Naive B cell (primary cell): ENCODE measurements around the gene CLNK. TPM values are rescaled to one million over a fixed set of nuclear protein-coding genes. Genes with fewer than 3 reads are reported as not detected.
A peak's percentile ranks its signal among the peaks of the same experiment; 100 is the strongest.

Source experiments
- ATAC-seq, 2 donors: fragments of 150-1000 bp; cut with Tn5 transposase; 2 replicates each; pipeline ENCODE4 v1.10.0; 2021; ENCODE audit warnings: low read depth in 2 of 2, mild to moderate bottlenecking in 2 of 2, moderate library complexity in 2 of 2
- DNase-seq: peaks from one replicate; pipeline ENCODE4 v3.0.0; 2022
- H3K27ac Mint-ChIP-seq, 6 donors: one replicate each; pipeline ENCODE4 v1.8.0; 2020 to 2022; ENCODE audit warnings: mild to moderate bottlenecking in 6 of 6, mixed read lengths in 6 of 6, moderate library complexity in 5 of 6, inconsistent platforms in 2 of 6
- H3K27me3 Mint-ChIP-seq, 3 donors: one replicate each; pipeline ENCODE4 v1.8.0; 2021 to 2022; ENCODE audit warnings: mixed read lengths in 3 of 3, mild to moderate bottlenecking in 1 of 3
- H3K36me3 Mint-ChIP-seq, 2 donors: one replicate each; pipeline ENCODE4 v1.8.0; 2020 to 2022; ENCODE audit warnings: mixed read lengths in 2 of 2, inconsistent platforms in 1 of 2, mild to moderate bottlenecking in 1 of 2
- H3K4me1 Mint-ChIP-seq, 3 donors: one replicate each; pipeline ENCODE4 v1.8.0; 2020 to 2022; ENCODE audit warnings: mixed read lengths in 3 of 3, inconsistent platforms in 1 of 3, mild to moderate bottlenecking in 1 of 3, moderate library complexity in 1 of 3
- H3K4me3 Mint-ChIP-seq, 8 donors: one replicate each; pipeline ENCODE4 v1.8.0; 2020 to 2022; ENCODE audit warnings: mild to moderate bottlenecking in 8 of 8, mixed read lengths in 8 of 8, moderate library complexity in 8 of 8, inconsistent platforms in 2 of 8
- H3K9me3 Mint-ChIP-seq, 7 donors: one replicate each; pipeline ENCODE4 v1.8.0; 2020 to 2022; ENCODE audit warnings: mixed read lengths in 7 of 7, mild to moderate bottlenecking in 5 of 7, inconsistent platforms in 2 of 7, moderate library complexity in 1 of 7
- polyA plus RNA-seq, 6 donors: library from polyadenylated mRNA; unstranded; fragments of 300-500 nt; fragmentation: Illumina TruSeq; gene quantifications; one replicate each; pipeline ENCODE4 v1.2.3, GENCODE V29; 2021; ENCODE audit warnings: low read depth in 6 of 6

CLNK gene
- polyA plus RNA-seq, 6 donors from 2014 or later = 0.69 to 1.3 (median 1.2) TPM; not detected in 1

DNA sequence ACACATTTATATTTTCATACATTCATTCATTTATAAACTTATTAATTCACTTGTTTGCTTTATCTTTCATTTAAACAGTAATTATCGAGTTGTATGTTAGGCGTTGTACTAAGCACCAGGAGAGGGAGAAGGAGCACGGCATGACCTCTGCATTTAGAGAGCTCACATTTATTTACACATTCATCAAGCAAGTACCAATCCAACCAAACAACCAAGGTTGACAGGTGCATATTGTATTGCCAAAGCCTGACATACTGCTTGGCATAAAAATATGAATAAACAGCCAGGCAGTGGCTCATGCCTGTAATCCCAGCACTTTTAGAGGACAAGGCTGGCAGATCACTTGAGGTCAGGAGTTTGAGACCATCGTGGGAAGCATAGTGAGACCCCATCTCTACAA, 37.0 kb upstream of the CLNK start:
- Mint-ChIP-seq H3K27ac (peak overlapping the region in 2 of 6 donors; percentile 37 to 41), H3K4me3 (no peak overlapping the region)

DNA sequence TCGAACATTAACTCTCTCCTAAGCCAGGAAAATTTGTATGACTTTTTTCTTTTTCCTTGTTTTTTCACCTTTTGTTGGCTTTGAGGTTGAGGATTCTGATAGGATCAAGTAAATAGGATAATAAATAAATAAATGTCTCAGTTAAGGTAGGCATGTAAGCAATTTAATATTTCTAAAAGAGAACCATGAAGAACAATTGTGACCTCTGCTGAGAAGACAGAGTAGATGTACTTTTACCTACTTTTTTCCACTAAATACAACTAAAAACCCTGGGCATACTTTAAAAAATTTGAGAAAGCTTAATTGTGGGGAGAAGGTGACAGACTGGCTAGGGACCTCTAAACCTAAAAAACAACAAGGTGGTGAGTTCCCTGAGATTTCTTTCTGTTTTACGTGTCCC, 31.6 kb upstream of the CLNK start:
- no peak overlapping the region for H3K27ac Mint-ChIP-seq
- H3K9me3 Mint-ChIP-seq = peaks cover 0 to 7% (median 0%) of the 10 kb centered on the region in 7 donors
- DNase-seq (no peak), ATAC-seq (no peak)
- H3K27me3 Mint-ChIP-seq = peaks cover 0 to 4% (median 0%) of the 10 kb centered on the region in 3 donors
- no peak overlapping the region for H3K4me3 Mint-ChIP-seq
- peaks cover 0 to 6% (median 2%) of the 10 kb centered on the region in 3 donors for H3K4me1 Mint-ChIP-seq
- peaks cover 8% of the 10 kb centered on the region in 2 donors for H3K36me3 Mint-ChIP-seq

More for the DNA sequence above, 37.0 kb upstream of the CLNK start:
- DNase-seq (no peak), ATAC-seq (no peak)
- peaks cover 0 to 4% (median 0%) of the 10 kb centered on the region in 7 donors for H3K9me3 Mint-ChIP-seq
- no peaks in the 10 kb centered on the region for H3K36me3 Mint-ChIP-seq
- H3K27me3 Mint-ChIP-seq = no peaks in the 10 kb centered on the region
- H3K4me1 Mint-ChIP-seq = peaks cover 25 to 38% (median 30%) of the 10 kb centered on the region in 3 donors

DNA sequence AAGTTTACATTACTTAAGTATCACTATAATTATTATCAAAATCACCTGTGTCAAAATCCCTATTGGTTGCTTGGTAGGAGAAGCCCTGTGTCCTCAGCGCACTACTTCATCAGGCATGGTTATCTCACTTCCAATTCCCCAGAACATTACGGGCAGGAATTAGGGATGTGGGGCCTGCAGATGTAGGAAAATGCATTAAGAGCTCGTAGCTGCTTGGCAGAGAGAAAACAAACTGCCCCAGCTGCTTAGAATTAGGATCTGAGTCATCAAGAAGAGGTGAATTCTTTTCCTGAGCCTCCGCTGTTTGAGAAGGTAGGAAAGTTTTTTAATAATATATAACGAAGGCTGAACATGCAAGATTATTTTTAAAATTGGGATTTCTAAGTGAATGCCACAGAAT, 31.1 kb upstream of the CLNK start:
- no peak for DNase-seq
- no peak overlapping the region for H3K27ac Mint-ChIP-seq

DNA sequence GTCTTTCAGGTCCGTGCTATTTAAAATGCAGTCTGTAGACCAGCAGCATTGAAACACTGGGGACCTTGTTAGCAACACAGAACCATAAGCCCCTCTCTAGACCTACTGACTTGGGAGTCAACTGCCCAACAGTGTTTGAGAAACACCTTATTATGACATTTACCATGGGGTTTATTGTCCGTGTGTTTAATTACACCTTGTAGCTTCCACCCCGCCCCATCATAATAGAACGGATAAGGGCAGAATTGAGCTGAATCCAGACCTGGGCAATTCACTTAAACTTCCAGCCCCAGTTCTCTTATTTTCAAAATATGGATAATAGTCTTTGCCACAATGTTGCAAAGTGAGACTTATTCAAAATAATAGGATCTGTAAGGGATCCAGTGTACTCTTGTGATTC, 30.6 kb upstream of the CLNK start:
- H3K4me1 Mint-ChIP-seq = peaks cover 0 to 4% (median 0%) of the 10 kb centered on the region in 3 donors
- H3K36me3 Mint-ChIP-seq = peaks cover 8% of the 10 kb centered on the region in 2 donors
- peaks cover 0 to 7% (median 0%) of the 10 kb centered on the region in 7 donors for H3K9me3 Mint-ChIP-seq
- peaks cover 0 to 4% (median 0%) of the 10 kb centered on the region in 3 donors for H3K27me3 Mint-ChIP-seq
- no peak for ATAC-seq
- H3K4me3 Mint-ChIP-seq = no peak overlapping the region
- H3K27ac Mint-ChIP-seq = no peak overlapping the region
- DNase-seq = no peak

More for the DNA sequence above, 31.1 kb upstream of the CLNK start:
- peaks cover 8% of the 10 kb centered on the region in 2 donors for H3K36me3 Mint-ChIP-seq
- no peak overlapping the region for H3K4me3 Mint-ChIP-seq
- peaks cover 0 to 7% (median 0%) of the 10 kb centered on the region in 7 donors for H3K9me3 Mint-ChIP-seq
- ATAC-seq = no peak
- H3K27me3 Mint-ChIP-seq = peaks cover 0 to 4% (median 0%) of the 10 kb centered on the region in 3 donors
- H3K4me1 Mint-ChIP-seq = peaks cover 0 to 4% (median 0%) of the 10 kb centered on the region in 3 donors

DNA sequence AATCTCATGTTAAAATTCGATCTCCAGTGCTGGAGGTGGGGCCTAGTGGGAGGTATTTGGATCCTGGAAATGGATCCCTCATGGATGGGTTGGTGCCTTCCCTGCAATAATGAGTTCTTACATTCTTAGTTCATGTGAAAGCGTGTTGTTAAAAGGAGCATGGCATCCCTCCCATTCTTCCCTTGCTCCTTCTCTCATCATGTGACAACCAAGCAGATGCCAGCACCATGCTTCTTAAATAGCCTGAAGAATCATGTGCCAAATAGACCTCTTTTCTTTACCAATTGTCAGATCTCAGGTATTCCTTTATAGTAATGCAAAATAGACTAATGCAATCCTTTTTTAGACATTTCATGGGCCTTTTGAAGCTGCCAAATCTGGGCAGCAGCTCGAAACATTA, 29.0 kb upstream of the CLNK start:
- Mint-ChIP-seq H3K27me3 (peaks cover 0 to 4% (median 0%) of the 10 kb centered on the region in 3 donors), H3K4me3 (no peak overlapping the region), H3K4me1 (no peaks in the 10 kb centered on the region), H3K9me3 (peaks cover 0 to 7% (median 0%) of the 10 kb centered on the region in 7 donors), H3K27ac (no peak overlapping the region), H3K36me3 (peaks cover 8 to 14% of the 10 kb centered on the region in 2 donors)
- no peak for ATAC-seq
- no peak for DNase-seq

DNA sequence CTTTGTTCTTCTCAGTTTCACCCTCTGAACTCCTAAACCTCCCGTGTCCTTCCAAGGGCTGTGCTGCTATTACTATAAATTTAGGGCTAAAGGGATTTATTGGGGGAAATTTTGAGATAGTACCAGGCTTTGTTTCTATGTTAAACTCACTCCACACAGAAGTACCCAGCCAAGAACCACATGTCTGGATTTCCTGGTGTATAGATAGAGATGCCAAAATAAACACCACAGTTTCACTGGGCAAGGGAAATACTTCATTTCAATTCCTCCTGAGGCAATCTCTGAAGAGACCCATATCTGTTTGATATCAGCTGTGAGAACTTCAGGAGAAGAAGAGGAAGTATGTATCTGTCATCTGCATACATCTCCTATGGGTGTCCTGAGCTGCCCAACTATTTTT, 21.7 kb upstream of the CLNK start:
- H3K9me3 Mint-ChIP-seq = no peaks in the 10 kb centered on the region
- no peak for DNase-seq
- H3K4me1 Mint-ChIP-seq = peaks cover 0 to 8% (median 2%) of the 10 kb centered on the region in 3 donors
- H3K27ac Mint-ChIP-seq = peak overlapping the region in 1 of 6 donors; percentile 34
- ATAC-seq = no peak
- no peaks in the 10 kb centered on the region for H3K27me3 Mint-ChIP-seq
- no peak overlapping the region for H3K4me3 Mint-ChIP-seq
- H3K36me3 Mint-ChIP-seq = peaks cover 0 to 6% of the 10 kb centered on the region in 2 donors

DNA sequence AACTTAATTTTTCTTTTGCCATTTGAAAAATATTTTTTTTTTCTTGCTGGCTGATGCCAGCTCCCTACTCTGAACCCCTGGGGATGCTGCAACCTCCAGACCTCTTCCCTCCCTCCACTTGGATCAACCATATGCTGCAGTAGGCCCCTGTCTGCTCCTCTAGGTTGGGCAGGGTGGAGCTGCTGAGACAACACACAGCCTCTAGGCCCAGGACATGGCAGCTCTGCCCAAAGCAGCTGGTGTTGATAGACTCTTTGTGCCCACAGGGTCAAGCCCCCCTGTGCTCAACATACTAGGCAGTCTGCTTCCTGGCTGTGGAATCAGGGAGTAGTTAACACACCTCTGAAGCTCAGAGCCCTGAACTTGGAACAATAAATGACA, 19.9 kb upstream of the CLNK start:
- Mint-ChIP-seq H3K27me3 (no peaks in the 10 kb centered on the region), H3K4me3 (no peak overlapping the region), H3K36me3 (peaks cover 0 to 4% of the 10 kb centered on the region in 2 donors), H3K4me1 (peaks cover 0 to 8% (median 2%) of the 10 kb centered on the region in 3 donors), H3K27ac (peak overlapping the region in 1 of 6 donors; percentile 61), H3K9me3 (no peaks in the 10 kb centered on the region)
- ATAC-seq (no peak), DNase-seq (no peak)

DNA sequence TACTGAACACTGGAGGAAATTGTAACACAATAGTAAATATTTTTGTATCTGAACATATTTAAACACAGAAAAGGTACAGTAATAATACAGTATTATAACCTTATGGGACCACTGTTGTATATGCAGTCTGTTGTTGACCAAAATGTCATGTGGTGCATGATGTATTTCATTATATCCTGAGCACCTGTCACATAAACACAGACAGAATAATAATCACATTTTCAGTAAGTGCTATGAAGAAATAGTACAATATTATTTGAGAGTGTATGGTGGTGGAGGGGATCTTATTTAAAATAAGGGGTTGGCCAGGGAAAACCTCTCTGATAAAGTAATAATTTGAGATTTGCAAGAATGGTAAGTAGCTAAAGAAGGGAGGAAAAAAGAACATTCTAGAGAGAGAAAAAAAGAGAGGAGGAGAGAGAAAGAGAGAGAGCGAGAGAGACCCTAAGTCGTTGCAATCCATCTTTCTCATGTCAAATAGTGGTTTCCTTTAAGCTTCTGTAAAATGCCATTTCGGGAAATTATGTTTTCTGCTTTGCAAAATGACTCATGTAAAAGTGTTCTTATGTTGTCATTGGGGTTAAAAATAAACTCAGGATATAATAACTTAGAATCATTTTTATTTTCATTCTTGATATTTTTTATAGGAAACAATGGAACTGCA, 19.3 kb upstream of the CLNK start:
- Mint-ChIP-seq H3K4me1 (peaks cover 0 to 8% (median 2%) of the 10 kb centered on the region in 3 donors), H3K9me3 (peaks cover 0 to 4% (median 3%) of the 10 kb centered on the region in 7 donors), H3K4me3 (no peak overlapping the region), H3K27ac (no peak overlapping the region), H3K27me3 (peaks cover 0 to 4% (median 0%) of the 10 kb centered on the region in 3 donors), H3K36me3 (no peaks in the 10 kb centered on the region)
- DNase-seq (no peak), ATAC-seq (no peak)

DNA sequence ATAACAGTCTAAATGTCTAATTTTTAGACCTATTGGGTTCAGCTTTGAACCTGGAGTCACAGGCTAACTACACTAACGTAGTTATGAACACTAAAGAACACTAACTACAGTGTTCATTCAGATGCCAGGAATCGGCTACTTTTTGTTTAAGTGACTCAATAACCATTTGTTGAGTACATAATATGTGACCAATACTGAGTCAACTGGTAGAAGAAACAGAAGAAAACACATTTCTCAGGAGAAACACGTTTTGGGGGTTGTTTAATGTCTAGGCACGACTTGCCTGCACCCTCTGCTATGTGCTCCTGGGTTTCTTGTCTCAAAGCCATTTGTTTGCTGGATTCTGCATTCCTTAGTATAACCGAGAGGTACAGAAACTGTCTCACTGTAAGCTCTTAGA, 18.6 kb upstream of the CLNK start:
- Mint-ChIP-seq H3K4me1 (peaks cover 0 to 8% (median 2%) of the 10 kb centered on the region in 3 donors), H3K27ac (no peak overlapping the region), H3K27me3 (peaks cover 0 to 5% (median 0%) of the 10 kb centered on the region in 3 donors), H3K9me3 (peaks cover 0 to 9% (median 5%) of the 10 kb centered on the region in 7 donors), H3K4me3 (no peak overlapping the region), H3K36me3 (no peaks in the 10 kb centered on the region)
- DNase-seq = no peak
- no peak for ATAC-seq

DNA sequence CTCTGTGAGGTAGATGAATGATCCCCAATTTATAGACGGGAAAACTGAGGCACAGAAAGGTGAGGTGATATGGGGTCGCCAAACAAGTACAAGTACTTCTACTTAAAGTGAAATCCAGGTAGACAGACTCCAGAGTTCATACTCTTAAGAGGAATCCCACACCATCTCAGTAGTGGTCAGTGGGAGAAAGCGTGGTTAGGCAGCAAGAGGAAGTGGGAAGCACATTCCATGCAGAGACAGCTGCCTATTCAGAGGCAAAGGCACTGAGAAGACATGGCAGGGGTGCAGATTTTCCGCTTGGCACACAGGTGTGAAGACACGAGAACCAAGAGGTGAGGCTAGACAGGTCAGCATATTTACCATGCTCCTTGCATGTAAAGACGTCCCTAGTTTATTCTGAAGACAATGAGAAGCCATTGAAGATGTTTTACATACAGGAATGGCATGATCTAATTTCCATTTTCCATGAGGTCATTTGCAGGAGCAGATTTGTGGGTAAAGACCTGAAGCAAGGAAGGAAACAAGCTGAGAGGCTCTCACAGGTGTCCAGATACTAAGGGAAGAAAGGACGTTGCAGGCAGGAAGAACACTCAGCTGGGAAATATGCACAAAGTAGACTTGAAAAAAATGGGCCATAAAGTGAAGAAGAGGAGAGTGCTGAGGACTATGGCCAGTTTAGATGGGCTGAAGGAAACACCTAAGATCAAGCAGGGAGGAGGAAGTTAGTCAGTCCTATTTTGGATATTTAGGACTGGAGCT, 17.3 kb upstream of the CLNK start:
- Mint-ChIP-seq H3K9me3 (peaks cover 0 to 9% (median 5%) of the 10 kb centered on the region in 7 donors), H3K4me3 (no peak overlapping the region), H3K4me1 (peaks cover 0 to 4% (median 2%) of the 10 kb centered on the region in 3 donors), H3K36me3 (no peaks in the 10 kb centered on the region), H3K27ac (no peak overlapping the region), H3K27me3 (peaks cover 0 to 5% (median 0%) of the 10 kb centered on the region in 3 donors)
- DNase-seq = no peak
- ATAC-seq = no peak

DNA sequence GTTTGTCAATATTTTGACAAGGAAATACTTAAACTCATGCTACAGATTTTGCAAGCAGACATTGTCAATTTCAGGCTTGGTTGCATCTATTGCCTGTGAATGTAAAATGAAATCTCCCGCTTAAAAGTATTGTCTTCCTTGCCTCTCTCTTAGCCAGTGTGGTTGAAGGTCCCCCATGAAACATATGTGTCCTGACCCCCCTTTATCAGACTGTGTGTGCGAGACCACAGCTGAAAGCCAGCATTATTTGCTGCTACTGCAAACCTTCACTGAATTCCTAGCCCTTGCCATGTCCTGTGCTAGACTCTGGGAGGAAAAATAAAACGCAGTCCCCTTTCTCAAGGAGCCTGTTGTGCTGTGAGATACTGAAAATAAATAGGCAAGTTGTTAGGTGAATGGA, 16.6 kb upstream of the CLNK start:
- Mint-ChIP-seq H3K4me1 (peaks cover 0 to 4% (median 2%) of the 10 kb centered on the region in 3 donors), H3K9me3 (peaks cover 0 to 9% (median 5%) of the 10 kb centered on the region in 7 donors), H3K4me3 (no peak overlapping the region), H3K27ac (no peak overlapping the region), H3K27me3 (peaks cover 0 to 5% (median 0%) of the 10 kb centered on the region in 3 donors), H3K36me3 (no peaks in the 10 kb centered on the region)
- DNase-seq = no peak
- ATAC-seq = no peak

DNA sequence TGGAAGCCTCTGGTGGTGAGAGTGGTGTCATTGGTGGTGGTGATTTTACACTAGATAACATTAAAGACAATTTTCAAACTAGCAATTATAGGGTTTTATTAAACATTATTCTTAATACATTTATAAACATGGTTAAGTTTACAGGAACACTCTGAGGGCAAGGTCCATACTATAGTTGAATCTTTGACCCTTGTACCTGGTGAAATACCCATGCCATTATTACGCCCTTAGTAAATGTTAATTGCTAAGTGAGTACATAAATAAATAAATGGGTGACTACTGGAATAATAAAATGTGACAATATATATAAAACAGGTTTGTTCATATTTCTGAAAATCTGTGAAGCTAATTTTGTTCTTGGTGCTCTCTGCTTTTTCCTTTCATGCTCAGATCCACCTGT, 13.6 kb upstream of the CLNK start:
- H3K9me3 Mint-ChIP-seq = peaks cover 0 to 9% (median 5%) of the 10 kb centered on the region in 7 donors
- no peaks in the 10 kb centered on the region for H3K36me3 Mint-ChIP-seq
- H3K27ac Mint-ChIP-seq = peak overlapping the region in 1 of 6 donors; percentile 9
- ATAC-seq (no peak), DNase-seq (no peak)
- H3K4me3 Mint-ChIP-seq = no peak overlapping the region
- H3K27me3 Mint-ChIP-seq = peaks cover 0 to 5% (median 0%) of the 10 kb centered on the region in 3 donors
- no peaks in the 10 kb centered on the region for H3K4me1 Mint-ChIP-seq

DNA sequence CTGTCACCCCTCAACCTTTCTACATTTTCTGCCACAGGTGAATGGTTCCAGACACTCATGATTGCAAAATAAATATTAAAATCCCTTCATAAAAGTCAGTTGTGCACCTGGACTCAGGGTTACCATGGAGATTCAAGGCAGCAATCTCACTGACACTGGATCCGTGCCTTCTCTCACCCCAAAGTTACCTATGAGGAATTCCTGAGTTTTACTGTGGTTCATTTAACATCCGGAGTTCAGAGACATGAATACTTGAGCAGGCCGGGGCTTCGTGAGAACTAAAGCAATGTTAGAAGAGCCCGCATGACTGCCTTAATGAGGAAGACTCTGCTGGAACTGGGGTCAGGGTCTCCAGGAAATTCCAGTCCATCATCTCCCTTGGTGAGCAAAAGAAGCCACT, 12.5 kb upstream of the CLNK start:
- ATAC-seq (no peak), DNase-seq (no peak)
- H3K9me3 Mint-ChIP-seq = peaks cover 0 to 9% (median 5%) of the 10 kb centered on the region in 7 donors
- H3K36me3 Mint-ChIP-seq = no peaks in the 10 kb centered on the region
- H3K27ac Mint-ChIP-seq = peak overlapping the region in 1 of 6 donors; percentile 45
- H3K4me3 Mint-ChIP-seq = no peak overlapping the region
- peaks cover 0 to under 1% (median 0%) of the 10 kb centered on the region in 3 donors for H3K4me1 Mint-ChIP-seq
- H3K27me3 Mint-ChIP-seq = peaks cover 0 to 5% (median 0%) of the 10 kb centered on the region in 3 donors
